ENCODE measurements around the gene SVOP.

DNA sequence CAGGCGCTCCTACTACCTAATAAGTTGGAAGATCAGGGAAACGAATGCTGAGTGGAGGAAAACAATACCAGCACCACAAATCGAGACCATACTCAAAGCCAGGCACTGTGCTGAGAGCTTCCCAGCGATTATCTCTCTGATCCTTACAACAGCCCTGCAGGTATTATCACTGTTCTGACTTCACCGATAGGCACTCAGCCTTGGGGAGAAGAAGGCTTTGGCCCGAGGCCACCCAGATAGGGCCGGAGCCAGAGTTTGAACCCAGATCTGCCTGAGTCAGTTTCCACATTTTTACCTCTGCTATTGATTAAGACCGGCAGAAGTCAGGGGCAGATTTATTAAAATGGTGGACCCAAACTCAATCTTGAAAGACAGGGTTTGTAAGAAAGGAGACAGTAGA, 4.9 kb downstream of the SVOP start:
- no peak for TF ChIP-seq POLR2A (IDR thresholded peaks at IDR 0.05)
- no peak for TF ChIP-seq CTCF (IDR thresholded peaks at IDR 0.05)
